NCI-H345 (cell line): Measurements from ENCODE around the gene TF.
"Not testable (repeated sequence)": the region's sequence is repeated elsewhere in the genome, so short reads cannot be mapped to it uniquely, and the experiment has no call there.

Experiments used
- DNase-seq: peaks from one replicate; lab custom pipeline; 2025; lab: John Stamatoyannopoulos, UW

The TF gene

DNA sequence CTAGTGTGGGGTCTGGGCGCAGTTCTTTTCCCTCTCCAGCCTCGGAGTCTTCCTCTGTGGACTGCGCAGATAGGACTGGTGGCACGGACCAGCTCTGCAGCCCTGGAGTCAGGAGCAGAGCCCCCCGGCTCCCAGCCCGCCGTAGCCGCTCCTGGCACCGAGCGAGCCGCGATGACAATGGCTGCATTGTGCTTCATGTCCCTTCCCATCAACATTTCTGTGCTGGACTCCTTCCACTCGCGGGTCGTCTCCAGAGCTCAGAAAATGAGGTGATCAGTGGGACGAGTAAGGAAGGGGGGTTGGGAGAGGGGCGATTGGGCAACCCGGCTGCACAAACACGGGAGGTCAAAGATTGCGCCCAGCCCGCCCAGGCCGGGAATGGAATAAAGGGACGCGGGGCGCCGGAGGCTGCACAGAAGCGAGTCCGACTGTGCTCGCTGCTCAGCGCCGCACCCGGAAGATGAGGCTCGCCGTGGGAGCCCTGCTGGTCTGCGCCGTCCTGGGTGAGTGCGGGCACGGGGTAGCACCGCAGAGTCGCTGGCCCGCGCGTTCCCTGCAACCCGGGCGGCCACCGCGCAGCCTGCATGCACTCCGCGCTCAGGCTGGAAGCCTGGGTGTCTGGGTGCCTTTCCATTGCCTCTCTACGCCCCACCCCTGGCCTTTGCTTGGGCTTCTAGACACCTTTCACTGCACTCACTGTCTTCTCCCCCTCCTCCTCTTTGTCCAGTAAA is at the start of gene TF:
TSS of gene TF (plus strand) at position 413 of the 731 bp plus-strand sequence. CDS start at position 461, 48 bp downstream.
- DNase-seq = no peak

DNA sequence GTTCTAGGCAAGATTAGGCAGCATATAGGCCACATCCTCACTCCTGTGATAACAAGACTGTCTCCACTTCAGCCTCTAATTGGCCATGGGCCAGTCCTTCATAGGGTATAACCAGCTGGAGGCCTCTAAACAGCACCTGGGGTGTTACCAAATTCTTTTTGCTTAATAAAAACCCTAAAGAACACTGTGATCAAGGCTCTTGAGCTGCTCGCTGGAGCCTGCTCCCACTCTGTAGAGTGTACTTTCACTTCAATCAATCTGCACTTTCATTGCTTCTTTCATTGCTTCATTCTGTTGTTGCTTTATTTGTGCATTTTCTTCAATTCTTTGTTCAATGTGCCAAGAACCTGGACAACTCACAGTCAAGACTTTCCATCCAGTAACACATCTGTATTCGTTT is 48.2 kb upstream of the TF start:
- no peak for DNase-seq

DNA sequence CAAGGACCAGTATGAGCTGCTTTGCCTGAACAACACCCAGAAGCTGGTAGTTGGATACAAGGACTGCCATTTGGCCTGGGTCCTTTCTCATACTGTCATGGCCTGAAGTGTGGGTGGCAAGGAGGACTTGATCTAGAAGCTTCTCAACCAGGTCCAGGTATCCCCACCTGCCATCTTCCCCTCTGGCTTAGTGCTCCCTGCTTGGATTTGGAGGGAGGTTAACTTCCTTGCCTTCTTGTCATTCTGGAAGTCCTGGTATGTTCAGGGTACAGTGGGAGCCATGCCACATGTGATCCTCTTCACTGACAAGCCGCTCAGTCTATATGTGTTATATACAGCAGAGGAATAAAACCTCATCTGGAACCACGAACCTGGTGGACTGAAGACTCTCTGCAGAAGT is 46.7 kb upstream of the TF start:
- DNase-seq = no peak

DNA sequence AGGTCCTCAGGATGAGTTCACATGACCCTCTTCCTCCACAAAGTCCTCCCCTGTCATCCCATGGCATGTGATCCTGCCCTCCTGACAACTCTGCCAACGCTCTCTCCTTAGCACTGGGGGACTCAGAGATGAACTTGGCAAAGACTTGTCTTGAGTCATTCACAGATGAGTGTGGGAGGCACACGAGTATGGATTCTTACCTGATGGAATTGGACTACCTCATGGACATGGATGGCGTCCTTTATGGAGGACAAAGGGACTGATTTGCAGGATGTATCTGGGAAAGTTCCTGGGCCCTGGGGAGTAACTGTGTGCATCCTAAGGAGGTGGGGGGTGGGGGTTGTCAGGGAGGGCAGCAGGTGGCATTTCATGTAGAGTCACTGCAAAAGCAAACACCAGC is 46.3 kb upstream of the TF start:
- no peak for DNase-seq

DNA sequence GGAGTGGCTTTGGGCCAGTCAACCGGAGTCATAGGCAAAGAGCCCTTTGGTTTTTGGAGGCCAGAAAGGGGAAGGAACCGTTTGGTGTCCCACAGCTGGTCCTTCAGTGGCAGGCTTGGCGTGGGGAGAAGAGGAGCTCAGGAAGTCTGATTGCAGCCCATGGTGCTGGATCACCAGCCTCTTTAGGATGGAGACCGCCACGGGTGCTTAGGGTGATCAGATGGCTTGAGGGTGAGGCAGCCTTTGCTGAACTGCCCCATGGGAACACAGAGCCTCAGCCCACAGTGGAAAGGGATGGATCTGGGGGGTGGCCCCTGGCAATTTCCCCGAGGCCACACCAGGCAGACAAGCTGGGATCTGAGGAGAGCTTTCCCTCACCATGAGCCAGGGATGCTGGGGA is 45.8 kb upstream of the TF start:
- no peak for DNase-seq

DNA sequence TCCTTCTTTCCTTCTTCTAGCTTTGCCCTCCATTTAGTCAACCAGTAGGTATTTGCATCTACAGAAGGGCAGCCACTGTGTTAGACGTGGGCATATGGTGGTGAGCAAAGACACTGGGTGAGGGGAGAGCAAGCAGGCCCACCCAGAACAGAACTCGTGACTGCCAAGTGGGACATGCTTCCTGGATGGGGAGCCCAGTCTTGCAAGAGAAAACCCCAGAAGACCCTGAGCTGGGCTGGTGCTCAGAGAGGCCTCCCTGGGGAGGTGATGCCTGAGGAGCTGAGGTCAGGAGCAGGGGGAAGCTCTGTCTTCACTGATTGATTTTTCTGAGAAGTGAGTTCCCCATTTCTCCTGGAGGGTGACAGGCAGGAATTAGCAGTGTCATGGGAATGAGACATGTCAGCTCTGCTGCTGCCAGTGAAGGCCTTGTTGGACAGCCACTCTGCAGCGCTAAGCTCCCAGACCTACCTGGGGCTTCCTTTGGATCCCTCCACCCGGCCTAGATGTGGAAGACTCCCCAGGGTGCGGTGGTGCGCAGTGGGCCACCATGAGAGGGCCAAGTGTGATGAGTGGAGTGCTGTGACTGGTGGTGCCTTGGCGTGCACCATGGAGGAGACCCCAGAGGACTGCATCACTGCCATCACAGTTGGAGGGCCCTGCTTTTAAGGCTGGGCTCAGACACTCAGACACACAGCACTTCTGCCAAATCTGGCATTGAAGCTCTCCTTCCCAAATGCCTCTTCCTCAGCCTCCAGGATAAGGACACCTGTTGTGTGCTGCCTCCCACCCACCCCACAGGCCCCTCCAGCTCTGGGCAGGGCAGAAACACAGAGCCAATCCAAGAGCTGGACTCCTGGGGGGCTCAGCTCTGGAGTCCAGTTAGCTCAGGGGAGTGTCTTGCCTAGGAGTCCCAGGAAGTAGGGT is 44.5 kb upstream of the TF start:
- DNase-seq = no peak

DNA sequence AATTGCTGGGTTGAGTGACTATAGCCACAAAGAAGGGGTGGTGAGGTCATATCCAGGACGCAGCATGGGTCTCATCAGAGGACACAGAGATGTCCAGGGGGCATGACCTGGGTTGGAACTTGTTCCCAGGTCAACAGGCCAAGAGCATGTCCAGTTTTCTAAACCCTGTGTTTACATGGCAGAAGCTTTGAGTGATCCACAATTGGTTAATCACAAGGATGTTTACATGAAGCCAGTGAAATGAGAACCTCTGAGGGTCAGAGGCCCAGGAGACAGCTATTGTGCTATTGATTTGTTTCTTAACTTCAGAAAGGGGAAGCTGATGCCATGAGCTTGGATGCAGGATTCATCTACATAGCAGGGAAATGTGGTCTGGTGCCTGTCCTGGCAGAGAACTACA is 42.3 kb upstream of the TF start:
- no peak for DNase-seq

DNA sequence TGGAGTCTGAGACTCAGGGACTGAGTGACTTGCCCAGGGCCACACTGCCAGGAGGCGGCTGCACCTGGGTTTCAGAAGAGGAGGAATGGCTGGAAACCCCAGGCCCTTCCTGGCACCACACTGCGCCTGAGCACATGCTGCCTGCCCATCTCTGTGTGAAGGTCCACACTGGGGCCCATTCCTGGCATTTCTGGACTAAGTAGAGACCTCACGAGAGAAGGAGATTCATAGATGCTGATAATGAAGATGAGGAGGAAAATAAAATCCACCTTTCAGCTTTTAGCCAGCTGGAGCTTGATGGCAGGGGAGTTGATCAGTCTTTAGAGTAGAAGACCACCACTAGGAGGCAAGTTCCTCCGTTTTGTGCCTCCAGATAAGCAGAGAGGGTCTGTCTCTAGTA is 40.2 kb upstream of the TF start:
- no peak for DNase-seq

DNA sequence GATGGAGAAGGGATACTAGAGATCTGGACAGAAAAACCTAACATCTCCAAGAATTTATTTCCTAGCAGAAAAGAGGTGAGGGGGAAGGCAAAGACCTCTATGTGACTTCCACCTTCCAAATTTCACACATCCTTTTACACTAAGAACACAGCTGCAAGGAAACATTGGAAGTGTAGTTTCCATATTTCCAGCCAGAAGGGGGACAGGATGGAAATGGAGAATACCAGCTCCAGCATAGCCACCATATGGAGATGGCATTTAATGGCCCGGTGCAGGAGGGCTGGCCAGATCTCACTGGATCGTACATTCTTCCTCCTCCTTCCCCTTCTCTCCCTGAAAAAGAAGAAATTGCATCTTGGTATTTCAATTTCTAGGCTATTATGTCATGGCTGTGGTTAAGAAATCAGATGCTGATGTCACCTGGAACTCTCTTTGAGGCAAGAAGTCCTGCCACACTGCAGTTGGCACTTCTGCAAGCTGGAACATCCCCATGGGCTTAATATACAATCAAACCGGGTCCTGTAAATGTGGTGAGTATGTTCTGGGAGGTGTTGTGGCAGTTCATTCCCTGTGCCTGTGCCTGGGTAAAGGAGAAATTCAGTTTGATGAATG is 36.9 kb upstream of the TF start:
- no peak for DNase-seq

DNA sequence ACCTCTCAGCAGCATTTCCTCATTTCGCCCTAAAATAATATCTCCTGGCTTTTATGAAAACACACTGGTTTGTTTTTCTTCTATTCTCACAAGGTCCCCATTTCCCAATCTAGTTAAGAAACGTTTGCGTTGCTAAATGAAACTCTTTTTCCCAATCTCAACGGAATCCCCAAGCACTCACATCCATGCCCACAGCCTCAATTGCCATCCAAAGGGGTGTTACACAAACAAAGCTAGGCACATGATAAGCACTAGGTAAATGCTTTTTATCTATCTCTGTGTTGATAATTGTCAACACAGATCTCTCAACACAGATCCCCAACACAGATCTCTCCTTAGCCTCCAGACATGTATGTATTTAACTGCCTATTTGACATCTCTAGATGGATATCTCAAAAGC is 35.2 kb upstream of the TF start:
- no peak for DNase-seq

DNA sequence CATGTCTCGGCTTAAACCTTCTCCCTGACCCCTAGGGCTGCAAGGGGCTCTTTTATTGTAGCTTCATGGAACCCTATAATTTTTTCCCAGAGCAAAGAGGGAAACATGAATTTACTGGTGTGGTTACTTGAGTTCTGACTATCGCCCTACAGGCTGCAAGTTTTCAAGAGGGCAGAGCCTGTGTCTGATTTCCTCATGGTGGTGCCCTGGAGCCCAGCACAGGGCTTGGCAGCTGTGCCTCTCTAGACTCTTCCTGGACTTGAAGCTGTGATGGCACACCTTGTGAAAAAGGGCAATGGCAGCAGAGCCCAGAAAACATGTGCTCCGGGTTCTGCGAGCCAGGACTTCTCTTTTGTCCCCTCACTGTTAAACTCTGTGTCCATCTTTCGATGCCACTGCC is 34.2 kb upstream of the TF start:
- DNase-seq = no peak

DNA sequence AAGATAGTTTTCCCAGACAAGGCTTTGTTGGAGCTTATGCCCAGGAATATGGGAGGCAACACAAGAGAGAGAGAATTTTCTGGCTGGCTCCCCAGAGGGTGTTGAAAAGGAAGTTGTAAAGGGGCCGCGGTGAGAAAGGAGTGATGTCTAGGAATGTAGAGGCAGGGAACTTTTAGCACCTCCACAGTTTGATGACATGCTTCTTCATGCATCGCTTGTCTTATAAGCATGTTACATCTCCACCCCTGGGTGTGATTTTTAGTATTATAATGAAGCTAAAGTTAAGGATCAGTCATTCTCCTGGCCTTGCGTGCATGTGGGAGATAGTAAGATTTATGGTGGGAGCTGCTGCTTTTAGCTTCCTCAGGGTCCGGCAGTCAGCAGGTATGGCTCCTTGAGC is 32.8 kb upstream of the TF start:
- no peak for DNase-seq

DNA sequence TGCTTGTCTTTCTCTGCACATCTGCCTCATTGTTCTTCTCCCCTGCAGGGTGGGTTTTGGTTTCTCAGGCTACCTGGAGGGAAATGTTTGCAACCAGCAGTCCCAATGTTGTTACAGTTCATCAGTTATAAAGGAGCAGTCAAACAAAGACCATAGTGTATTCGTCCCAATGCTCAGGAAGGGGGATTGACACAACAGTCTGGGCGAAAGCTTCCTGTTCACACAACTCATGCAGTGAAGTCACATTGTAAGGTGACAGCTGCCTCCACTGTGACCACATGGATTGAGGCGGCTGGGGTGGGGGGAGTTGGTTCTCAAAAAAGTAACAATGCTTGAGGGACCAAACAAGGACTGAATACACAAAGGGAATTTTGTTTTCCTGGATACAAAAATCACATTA is 28.8 kb upstream of the TF start:
- DNase-seq = peak; percentile 7

DNA sequence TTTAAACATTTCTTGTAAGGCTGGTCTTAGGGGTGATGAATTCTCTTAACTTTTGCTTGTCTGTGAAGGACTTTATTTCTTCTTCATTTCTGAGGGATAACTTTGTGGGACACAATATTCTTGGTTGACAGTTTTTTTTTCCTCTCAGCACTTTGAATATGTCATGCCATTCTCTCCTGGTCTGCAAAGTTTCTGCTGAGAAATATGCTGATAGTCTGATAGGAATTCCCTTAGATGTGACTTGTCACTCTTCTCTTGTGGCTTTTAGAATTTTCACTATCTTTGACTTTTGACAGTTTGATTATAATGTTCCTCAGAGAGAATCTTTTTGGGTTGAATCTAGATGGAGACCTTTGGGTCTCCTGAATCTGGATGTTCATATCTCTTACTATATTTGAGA is 23.3 kb upstream of the TF start:
- DNase-seq = no peak

DNA sequence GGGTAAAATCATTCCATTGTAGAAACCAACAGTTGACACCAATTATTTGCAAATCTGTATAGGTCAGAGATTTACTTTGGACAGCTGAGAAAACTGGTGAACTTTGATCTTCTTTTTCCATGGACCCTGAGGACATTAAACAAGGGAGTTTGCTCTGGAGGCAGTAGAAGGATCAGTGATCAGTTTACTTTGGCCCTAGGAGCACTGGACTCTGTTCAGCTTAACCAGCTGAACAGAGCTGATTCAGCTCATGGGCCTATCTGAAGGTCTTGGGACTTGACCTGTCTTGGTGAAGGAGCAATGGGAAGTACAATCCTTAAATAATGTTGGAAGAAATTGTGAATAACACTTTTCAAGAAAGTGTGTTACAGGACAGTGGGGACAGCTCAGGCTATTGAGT is 15.2 kb upstream of the TF start:
- DNase-seq = no peak

DNA sequence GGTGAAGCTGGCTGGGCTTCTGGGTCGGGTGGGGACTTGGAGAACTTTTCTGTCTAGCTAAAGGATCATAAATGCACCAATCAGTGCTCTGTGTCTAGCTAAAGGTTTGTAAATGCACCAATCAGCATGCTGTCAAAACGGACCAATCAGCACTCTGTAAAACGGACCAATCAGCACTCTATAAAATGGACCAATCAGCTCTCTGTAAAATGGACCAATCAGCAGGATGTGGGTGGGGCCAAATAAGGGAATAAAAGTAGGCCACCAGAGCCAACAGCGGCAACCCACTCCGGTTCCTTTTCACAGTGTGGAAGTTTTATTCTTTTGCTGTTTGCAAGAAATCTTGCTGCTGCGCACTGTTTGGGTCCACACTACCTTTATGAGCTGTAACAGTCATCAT is 14.0 kb upstream of the TF start:
- DNase-seq = not testable (repeated sequence)

DNA sequence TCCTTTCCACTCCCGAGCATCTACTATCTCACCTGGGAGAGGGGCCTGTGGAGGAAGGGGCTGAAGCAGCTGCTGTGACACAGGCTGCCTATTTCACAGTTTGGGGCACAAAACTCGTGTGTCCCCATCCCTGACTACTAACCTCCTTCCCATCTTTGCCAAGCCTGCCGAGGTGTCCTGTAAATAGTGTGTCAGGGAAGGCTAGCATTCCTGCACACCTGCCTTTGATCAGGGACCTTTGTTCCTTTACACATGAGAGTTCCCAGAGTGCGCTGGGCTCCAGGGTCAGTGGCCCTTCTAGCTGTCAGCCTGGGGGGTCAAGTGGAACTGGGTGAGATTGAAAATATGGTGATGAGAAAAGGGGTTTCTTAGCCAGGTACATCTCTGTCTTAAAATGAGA is 13.0 kb upstream of the TF start:
- no peak for DNase-seq

DNA sequence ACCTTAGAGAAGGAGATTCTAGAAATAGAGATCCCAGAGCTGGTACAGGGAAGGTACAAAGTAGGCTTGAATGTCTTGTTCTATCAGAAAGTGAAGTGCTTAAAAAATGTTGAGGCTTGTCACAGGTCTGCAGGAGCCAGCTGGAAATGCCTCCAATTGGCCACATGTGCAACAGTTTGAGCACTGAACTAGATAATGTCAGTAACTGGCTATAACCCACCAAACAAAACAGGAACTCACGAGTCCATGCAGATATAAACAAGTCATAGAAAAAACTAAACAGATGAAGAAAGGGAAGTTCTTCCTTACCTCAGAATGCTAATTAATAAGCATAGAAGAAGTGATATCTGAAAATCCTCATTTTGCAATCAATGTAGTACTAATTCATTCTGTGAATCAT is 11.9 kb upstream of the TF start:
- DNase-seq = no peak

DNA sequence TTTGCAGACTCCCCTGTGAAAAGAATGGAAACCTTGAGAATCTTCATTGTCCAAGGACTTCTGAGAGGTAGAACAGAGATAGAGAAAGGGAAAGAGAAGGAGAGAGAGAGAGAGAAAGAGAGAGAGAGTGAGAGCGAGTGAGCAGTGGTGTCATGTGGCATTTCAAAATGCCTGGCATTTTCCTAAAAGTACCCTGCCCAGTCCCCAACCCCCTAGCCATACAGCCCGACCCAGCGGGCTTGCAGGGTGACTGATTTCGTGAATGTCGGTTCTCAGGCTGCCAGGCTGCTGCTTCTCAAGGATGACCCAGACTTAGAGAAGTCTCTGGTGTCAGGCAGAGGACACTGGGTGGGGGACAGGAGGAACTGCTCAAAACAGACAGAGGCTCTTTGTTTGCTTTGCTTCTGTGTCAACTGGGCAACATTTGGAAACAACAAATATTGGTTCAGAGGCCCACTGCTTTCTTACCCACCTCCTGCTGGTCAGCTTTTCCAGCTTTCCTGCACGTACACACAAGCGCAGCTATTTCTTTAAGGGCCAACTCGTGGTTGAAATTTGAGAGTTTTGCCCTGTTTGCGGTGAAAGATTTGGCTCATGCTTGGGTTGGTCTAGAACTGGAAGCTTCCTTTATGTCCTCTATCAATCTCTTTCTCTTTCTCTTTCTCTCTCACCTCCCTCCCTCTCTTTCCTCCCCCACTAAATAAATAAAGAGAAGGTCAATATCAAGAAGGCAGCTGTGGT is 3.7 kb upstream of the TF start:
- peak; percentile 4 for DNase-seq

DNA sequence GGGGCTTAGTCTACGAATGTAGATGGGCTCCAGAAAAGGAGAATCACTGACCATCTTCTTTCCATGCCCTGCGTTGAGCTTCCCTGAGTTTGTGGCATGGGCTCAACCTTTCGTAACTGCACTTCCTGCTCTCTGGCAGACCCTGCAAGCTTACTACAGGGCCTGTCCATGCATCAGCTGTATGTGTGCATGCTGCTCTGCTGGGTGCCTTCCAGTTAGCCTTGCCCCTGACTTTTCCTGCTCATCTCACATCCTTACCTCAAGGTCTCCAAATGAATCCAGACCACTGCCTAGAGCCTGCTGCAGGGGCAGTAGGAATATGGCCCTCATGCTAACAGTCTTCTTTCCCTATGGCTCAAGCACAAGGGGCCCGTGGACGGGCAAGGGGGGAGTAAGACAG is 2.0 kb upstream of the TF start:
- DNase-seq = no peak

DNA sequence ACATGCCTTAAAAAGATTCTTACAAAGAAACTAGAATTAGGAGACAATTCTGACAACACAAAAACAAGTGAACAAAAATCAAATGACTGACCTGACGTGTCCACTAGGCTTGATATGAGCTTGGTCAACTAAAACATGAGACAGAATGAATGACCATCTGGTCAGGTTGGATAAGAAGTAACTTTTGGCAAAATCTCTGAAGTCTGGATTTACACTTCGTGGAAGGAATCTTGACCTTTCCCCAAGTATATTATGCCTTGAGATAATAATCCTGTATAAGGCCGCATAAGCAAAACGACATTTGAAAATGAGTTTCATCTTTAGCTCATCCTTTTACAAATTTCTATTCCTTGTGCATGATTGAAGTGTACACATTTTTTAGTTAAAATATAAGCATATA is 1.1 kb upstream of the TF start:
- DNase-seq = no peak

DNA sequence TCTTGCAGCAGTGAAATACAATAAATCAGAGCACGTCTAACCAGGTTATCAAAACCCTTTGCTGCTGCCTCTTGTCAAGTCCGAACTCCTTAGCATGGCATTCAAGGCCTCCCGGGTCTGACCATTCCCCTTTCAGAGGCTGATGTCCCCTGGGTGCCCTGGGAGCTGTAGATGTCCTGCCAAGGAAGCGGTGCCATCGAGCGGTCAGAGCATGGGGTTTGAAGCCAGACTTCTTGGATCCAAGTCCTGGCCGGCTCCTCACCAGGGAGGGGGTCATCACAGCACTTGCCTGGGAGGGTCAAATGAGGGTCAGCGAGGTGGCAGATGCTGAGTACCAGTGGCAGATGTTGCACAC is 496 bp downstream of the TF start:
- DNase-seq = no peak

DNA sequence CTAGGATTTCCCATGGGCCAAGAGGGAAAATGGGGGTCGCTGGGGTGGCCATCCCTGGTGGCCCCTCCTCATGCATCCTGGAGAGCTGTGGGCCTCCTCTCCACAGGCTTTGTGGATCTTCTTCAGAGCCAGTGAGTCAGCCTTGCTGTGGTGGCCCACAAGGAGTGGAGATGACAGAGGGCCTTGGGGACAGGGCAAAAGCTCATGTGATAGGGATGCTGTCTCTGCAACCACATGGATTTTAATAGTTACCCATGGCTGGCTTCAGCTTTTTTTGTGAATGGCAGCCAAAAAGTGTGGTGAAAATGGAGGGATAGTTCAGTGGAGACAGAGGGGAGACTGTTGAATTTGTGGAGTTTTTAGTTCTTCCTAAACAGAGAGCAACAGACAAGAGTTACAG is 1.2 kb downstream of the TF start:
- DNase-seq = no peak
